GM13976 (cell line): ENCODE measurements around the gene CARHSP1.

ENCODE experiments used
- DNase-seq: peaks from one replicate; pipeline ENCODE4 v3.0.0; 2012; ENCODE audit warnings: low spot score
- CTCF ChIP-seq: IDR thresholded peaks from 2 replicates; pipeline ENCODE4 v1.5.1; 2012; ENCODE audit warnings: borderline replicate concordance, mild to moderate bottlenecking; ENCODE audit not compliant: insufficient read depth; ENCODE audit errors: extremely low read depth, missing control alignments, control extremely low read depth
- in situ Hi-C: fragments of 300-500 bp; cut with MboI; formaldehyde crosslinking; loops from one replicate; pipeline ENCODE4 v1.12.0; 2022; ENCODE audit warnings: low sequenced_read_pairs, mixed read lengths, inconsistent platforms; ENCODE audit not compliant: unreplicated experiment

The CARHSP1 gene

GRCh38 chr16:8866884-8867215 lies 2.0 kb downstream of the CARHSP1 start:
- in situ Hi-C loops = no loop called here
- no peak for TF ChIP-seq CTCF
- no peak for DNase-seq

GRCh38 chr16:8866118-8866883 lies 2.5 kb downstream of the CARHSP1 start:
- in situ Hi-C loops = no loop called here
- DNase-seq = no peak
- no peak for TF ChIP-seq CTCF

GRCh38 chr16:8865145-8865882 lies 3.5 kb downstream of the CARHSP1 start:
- no peak for DNase-seq
- no peak for TF ChIP-seq CTCF
- in situ Hi-C loops = no loop called here

GRCh38 chr16:8864480-8865110 lies 4.2 kb downstream of the CARHSP1 start:
- no peak for DNase-seq
- in situ Hi-C loops = no loop called here
- TF ChIP-seq CTCF = no peak

GRCh38 chr16:8863594-8864424 lies 5.0 kb downstream of the CARHSP1 start:
- in situ Hi-C loops = no loop called here
- TF ChIP-seq CTCF = no peak
- no peak for DNase-seq
